Brain microvascular endothelial cell (primary cell): ENCODE data around the gene TTC19.

Experiments
- DNase-seq: peaks from one replicate; pipeline ENCODE4 v3.0.0-alpha.2; 2020
- H3K27ac ChIP-seq: fragments of 250-450 bp; sonication (Bioruptor Pico); 2 replicates; pipeline ENCODE4 v1.5.1; 2020; ENCODE audit warnings: mild to moderate bottlenecking, moderate library complexity
- H3K27me3 ChIP-seq: fragments of 250-450 bp; sonication (Bioruptor Pico); replicated peaks from 2 replicates; pipeline ENCODE4 v1.5.1; 2020; ENCODE audit warnings: mild to moderate bottlenecking
- H3K36me3 ChIP-seq: fragments of 250-450 bp; sonication (Bioruptor Pico); replicated peaks from 2 replicates; pipeline ENCODE4 v1.5.1; 2020; ENCODE audit warnings: mild to moderate bottlenecking
- H3K4me3 ChIP-seq: 2 replicates; pipeline ENCODE4 v1.5.1; 2011; ENCODE audit warnings: low read depth, mild to moderate bottlenecking, control low read depth, low read length, moderate library complexity
- CTCF ChIP-seq: IDR thresholded peaks from 2 replicates; pipeline ENCODE4 v1.5.1; 2011; ENCODE audit warnings: low read depth, mild to moderate bottlenecking, moderate library complexity, low read length, control low read depth, inconsistent platforms; ENCODE audit errors: missing control alignments
- in situ Hi-C: cut with HindIII; loops from 2 replicates; pipeline ENCODE4 v1.10.0; 2017; ENCODE audit warnings: low sequenced_read_pairs, low pct_ligation_motif_present

The TTC19 gene

GRCh38 chr17:16026895-16027294 lies 27.3 kb downstream of the TTC19 start:
- Histone ChIP-seq H3K36me3 (peaks cover 59% of the 10 kb centered on the region), H3K4me3 (no peak overlapping the region), H3K27me3 (no peaks in the 10 kb centered on the region), H3K27ac (peak overlapping the region; percentile 96)
- no peak for TF ChIP-seq CTCF
- in situ Hi-C loops: no loop called here
- DNase-seq: no peak

- H3K27ac ChIP-seq: peak overlapping the region; percentile 96
- in situ Hi-C loops: no loop called here
Measured at GRCh38 chr17:16027708-16028584, 28.3 kb downstream of the TTC19 start.

GRCh38 chr17:16033729-16034349 lies 34.2 kb downstream of the TTC19 start:
- peaks cover 57% of the 10 kb centered on the region for H3K36me3 ChIP-seq
- no peak for DNase-seq
- in situ Hi-C loops: no loop called here
- H3K4me3 ChIP-seq: no peak overlapping the region
- TF ChIP-seq CTCF: no peak
- no peaks in the 10 kb centered on the region for H3K27me3 ChIP-seq
- no peak overlapping the region for H3K27ac ChIP-seq

More at GRCh38 chr17:16027708-16028584, 28.3 kb downstream of the TTC19 start:
- no peak for TF ChIP-seq CTCF
- peak; percentile 94 for DNase-seq
- H3K36me3 ChIP-seq: peaks cover 62% of the 10 kb centered on the region
- no peaks in the 10 kb centered on the region for H3K27me3 ChIP-seq
- H3K4me3 ChIP-seq: no peak overlapping the region

DNA sequence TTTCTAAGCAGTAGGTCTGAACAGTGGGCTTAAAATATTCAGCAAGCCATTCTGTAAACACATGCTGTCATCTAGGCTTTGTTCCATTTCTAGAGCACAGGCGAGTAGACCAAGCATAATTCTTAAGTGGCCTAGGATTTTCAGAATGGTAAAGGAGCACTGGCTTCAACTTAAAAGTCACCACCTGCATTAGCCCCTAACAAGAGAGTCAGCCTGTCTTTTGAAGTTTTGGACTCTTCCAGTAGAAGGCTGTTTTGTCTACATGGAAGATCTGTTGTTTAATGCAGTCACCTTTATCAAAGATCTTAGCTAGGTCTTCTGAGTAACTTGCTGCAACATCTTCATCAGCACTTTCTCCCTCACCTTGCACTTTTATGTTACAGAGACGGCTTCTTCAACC lies 36.6 kb downstream of the TTC19 start:
- Histone ChIP-seq H3K27ac (no peak overlapping the region), H3K36me3 (peaks cover 55% of the 10 kb centered on the region), H3K4me3 (no peak overlapping the region), H3K27me3 (no peaks in the 10 kb centered on the region)
- no peak for TF ChIP-seq CTCF
- no peak for DNase-seq
- in situ Hi-C loops: no loop called here

GRCh38 chr17:16037636-16038035 lies 38.0 kb downstream of the TTC19 start:
- Histone ChIP-seq H3K4me3 (no peak overlapping the region), H3K27ac (peak overlapping the region; percentile 54), H3K27me3 (no peaks in the 10 kb centered on the region), H3K36me3 (peaks cover 52% of the 10 kb centered on the region)
- no peak for TF ChIP-seq CTCF
- DNase-seq: peak; percentile 24
- in situ Hi-C loops: no loop called here
